H1 (cell line): ENCODE measurements around the gene TMED4. TPM values are rescaled to one million over a fixed set of nuclear protein-coding genes. Genes with fewer than 3 reads are reported as not detected.

ENCODE experiments used
- polyA plus RNA-seq, 7 experiments: library from polyadenylated mRNA; depleted of rRNA in 3 of 7; stranded (reverse) in 5 of 7; unstranded in 2 of 7; fragments of >200 nt in 5 of 7; fragments of 200-250 nt in 2 of 7; gene quantifications; 1 replicate in 5 of 7; 2 replicates in 1 of 7; 4 replicates in 1 of 7; pipeline versions ENCODE4 v1.2.1 to v1.2.3, GENCODE V29; 2011 to 2013; ENCODE audit warnings: missing spikeins in 2 of 7, mixed read lengths in 2 of 7
- total RNA-seq: library from RNA; stranded (reverse); fragmentation: NEBNext Ultra II Directional; extraction: Animal tissue kit (Norgen Biotek cat#: 25700); gene quantifications from 2 replicates; pipeline ENCODE4 v1.2.1, GENCODE V29; 2021
- TF ChIP-seq, protein P1 (sequence below): IDR thresholded peaks from 2 replicates; pipeline ENCODE4 v1.6.1; 2012; ENCODE audit warnings: inconsistent platforms

Gene TMED4
- total and polyA plus RNA-seq, 2 of the 8 experiments (the other 6 are each of a cell fraction or from before 2014, with no cell fraction given) = 44.9 to 76.7 TPM

DNA sequence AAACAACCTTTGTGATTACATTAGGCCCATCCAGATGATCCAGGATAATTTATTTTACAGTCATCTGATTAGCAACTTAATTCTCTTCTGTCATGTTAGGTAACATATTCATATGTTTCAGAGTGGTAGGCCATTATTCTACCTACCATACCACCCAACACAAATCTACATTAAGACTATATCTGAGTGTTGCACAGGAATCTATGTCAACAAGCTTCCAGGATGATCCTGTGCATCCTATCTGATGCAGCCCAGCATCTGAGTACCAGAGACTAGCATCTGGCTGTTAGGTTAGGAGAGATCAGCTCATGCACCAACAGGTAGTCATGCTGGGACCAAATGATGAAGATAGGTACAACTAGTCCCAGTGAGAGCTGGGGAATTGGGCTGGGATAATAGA lies 7.0 kb downstream of the TMED4 start (continued):
- TF ChIP-seq, protein P1, sequence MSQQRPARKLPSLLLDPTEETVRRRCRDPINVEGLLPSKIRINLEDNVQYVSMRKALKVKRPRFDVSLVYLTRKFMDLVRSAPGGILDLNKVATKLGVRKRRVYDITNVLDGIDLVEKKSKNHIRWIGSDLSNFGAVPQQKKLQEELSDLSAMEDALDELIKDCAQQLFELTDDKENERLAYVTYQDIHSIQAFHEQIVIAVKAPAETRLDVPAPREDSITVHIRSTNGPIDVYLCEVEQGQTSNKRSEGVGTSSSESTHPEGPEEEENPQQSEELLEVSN = no peak
